Subcutaneous adipose tissue (tissue), 4 donors: Measurements from ENCODE around the gene SERPIND1. TPM values are rescaled to one million over a fixed set of nuclear protein-coding genes. Genes with fewer than 3 reads are reported as not detected.

ENCODE experiments used
- CTCF ChIP-seq: fragments of 450-650 bp; IDR thresholded peaks from one replicate; pipeline ENCODE4 v1.5.1; 2016; ENCODE audit warnings: low read depth, mild to moderate bottlenecking, control low read depth, antibody characterized with exemption, moderate library complexity
- total RNA-seq, 4 donors: library from RNA; depleted of rRNA; stranded (reverse); fragments of >200 nt; gene quantifications; one replicate each; pipeline ENCODE4 v1.1.0, GENCODE V29; 2016

SERPIND1 gene
- total RNA-seq, 4 donors from 2014 or later, result 0.22 TPM; not detected in 3

- TF ChIP-seq CTCF, result no peak
Measured at GRCh38 chr22:20802922-20803553, 29.1 kb downstream of the SERPIND1 start.

GRCh38 chr22:20803696-20804324 is 29.9 kb downstream of the SERPIND1 start:
- no peak for TF ChIP-seq CTCF

GRCh38 chr22:20804650-20805049 is 30.7 kb downstream of the SERPIND1 start:
- TF ChIP-seq CTCF, result no peak

GRCh38 chr22:20805972-20806471 is 32.1 kb downstream of the SERPIND1 start:
- TF ChIP-seq CTCF, result no peak

- TF ChIP-seq CTCF, result no peak
Measured at GRCh38 chr22:20807315-20807752, 33.4 kb downstream of the SERPIND1 start.

- TF ChIP-seq CTCF, result no peak
Measured at GRCh38 chr22:20808844-20809243, 34.9 kb downstream of the SERPIND1 start.

GRCh38 chr22:20809538-20810185 is 35.7 kb downstream of the SERPIND1 start:
- TF ChIP-seq CTCF, result no peak
